Fibroblast of lung (primary cell): ENCODE results near the gene PRDX5. TPM values are rescaled to one million over a fixed set of nuclear protein-coding genes. Genes with fewer than 3 reads are reported as not detected.
A peak's percentile ranks its signal among the peaks of the same experiment; 100 is the strongest.

Experiments used
- DNase-seq, 2 donors: peaks; one replicate each; pipeline versions ENCODE4 v3.0.0 to v3.0.0-alpha.2; 2010; ENCODE audit warnings: low read depth in 2 of 2
- H2AFZ ChIP-seq: 2 replicates; pipeline ENCODE4 v1.5.1; 2012; ENCODE audit warnings: low read length, control low read depth, inconsistent platforms
- H3K27ac ChIP-seq: 2 replicates; pipeline ENCODE4 v1.5.1; 2011; ENCODE audit warnings: low read length, control low read depth; ENCODE audit not compliant: insufficient read depth
- H3K27me3 ChIP-seq: 2 replicates; pipeline ENCODE4 v1.5.1; 2011; ENCODE audit warnings: mild to moderate bottlenecking, low read length; ENCODE audit not compliant: control insufficient read depth, insufficient read depth
- H3K36me3 ChIP-seq: 2 replicates; pipeline ENCODE4 v1.5.1; 2011; ENCODE audit warnings: low read length; ENCODE audit not compliant: control insufficient read depth, insufficient read depth
- H3K4me1 ChIP-seq: 2 replicates; pipeline ENCODE4 v1.5.1; 2011; ENCODE audit warnings: low read length; ENCODE audit not compliant: control insufficient read depth, insufficient read depth; ENCODE audit errors: extremely low read depth
- H3K4me2 ChIP-seq: 2 replicates; pipeline ENCODE4 v1.5.1; 2011; ENCODE audit warnings: low read length, control low read depth; ENCODE audit not compliant: insufficient read depth; ENCODE audit errors: extremely low read depth
- H3K4me3 ChIP-seq, 4 experiments: fragments of 200-600 bp in 1 of 4; sonication (generic) in 1 of 4; replicated peaks in 1 of 4; 2 replicates each; pipeline ENCODE4 v1.5.1; 2011 to 2016; ENCODE audit warnings: low read length in 4 of 4, low read depth in 3 of 4, mild to moderate bottlenecking in 3 of 4, control low read depth in 2 of 4, inconsistent platforms in 1 of 4, mixed read lengths in 1 of 4; ENCODE audit not compliant: insufficient read depth in 1 of 4; ENCODE audit errors: control extremely low read depth in 1 of 4
- H3K79me2 ChIP-seq: 2 replicates; pipeline ENCODE4 v1.5.1; 2012; ENCODE audit warnings: mild to moderate bottlenecking, low read length, inconsistent platforms; ENCODE audit not compliant: control insufficient read depth, insufficient read depth
- H3K9ac ChIP-seq: 2 replicates; pipeline ENCODE4 v1.5.1; 2011; ENCODE audit warnings: mild to moderate bottlenecking, low read length, control low read depth; ENCODE audit not compliant: insufficient read depth
- H3K9me3 ChIP-seq: 2 replicates; pipeline ENCODE4 v1.5.1; 2012; ENCODE audit warnings: low read depth, low read length; ENCODE audit not compliant: control insufficient read depth, insufficient read depth
- H4K20me1 ChIP-seq: 2 replicates; pipeline ENCODE4 v1.5.1; 2011; ENCODE audit warnings: low read length; ENCODE audit not compliant: control insufficient read depth, insufficient read depth; ENCODE audit errors: extremely low read depth
- EZH2 ChIP-seq: IDR thresholded peaks from 2 replicates; pipeline ENCODE4 v1.5.1; 2012; ENCODE audit warnings: low read length, control low read depth, mild to moderate bottlenecking; ENCODE audit errors: missing control alignments
- polyA plus RNA-seq, 2 donors: library from polyadenylated mRNA; depleted of rRNA in 1 of 2; stranded (reverse) in 1 of 2; unstranded in 1 of 2; fragments of >200 nt; gene quantifications; 2 replicates each; pipeline ENCODE4 v1.2.1, GENCODE V29; 2011 to 2012; ENCODE audit warnings: missing spikeins in 1 of 2
- total RNA-seq: library from RNA; depleted of rRNA; stranded (reverse); fragments of >200 nt; gene quantifications from 2 replicates; pipeline ENCODE4 v1.2.1, GENCODE V29; 2014
- TF ChIP-seq, protein P1 (sequence below), 2 donors: IDR thresholded peaks in 1 of 2; conservative IDR thresholded peaks in 1 of 2; 1 replicate in 1 of 2; 2 replicates in 1 of 2; pipeline ENCODE4 v1.5.1; 2011 to 2012; ENCODE audit warnings: low read length in 2 of 2, control low read depth in 1 of 2, inconsistent platforms in 1 of 2, low read depth in 1 of 2, mild to moderate bottlenecking in 1 of 2

The PRDX5 gene
- total and polyA plus RNA-seq, 2 donors (not counting 1 experiment from before 2014, with no cell fraction given): 319 to 431 TPM

DNA sequence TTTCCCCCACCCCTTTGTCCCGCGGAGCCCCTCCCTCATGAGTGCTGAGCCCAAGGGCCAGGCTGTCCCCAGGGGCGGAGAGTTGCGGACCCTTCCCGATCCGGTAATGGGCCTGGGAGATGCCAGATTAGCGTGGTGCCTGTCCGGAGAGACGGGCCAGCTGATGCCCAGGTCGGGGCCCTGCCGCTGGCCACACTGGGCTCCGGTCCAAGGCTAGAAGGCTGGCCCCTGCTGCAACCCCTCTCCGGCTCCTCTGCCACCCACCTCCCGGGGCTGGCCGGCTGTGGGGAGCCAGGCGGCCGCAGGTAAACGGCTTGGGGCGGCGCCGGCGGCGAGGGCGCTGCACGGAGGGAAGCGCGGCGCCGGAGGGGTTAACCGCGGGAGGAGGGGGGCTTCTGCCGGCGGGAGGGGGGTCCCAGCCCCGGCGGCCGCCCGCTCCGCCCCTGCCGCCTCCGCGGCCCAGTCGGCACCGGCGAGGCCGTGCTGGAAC, 26.6 kb upstream of the PRDX5 start, which contains the start of gene KCNK4:
Gene KCNK4 (plus strand): TSS at position 41 of the 490 bp plus-strand sequence. CDS start 1,717 bp downstream, outside the sequence.
- H3K36me3 ChIP-seq: no peaks in the 10 kb centered on the region
- no peak for TF ChIP-seq EZH2
- TF ChIP-seq, protein P1, sequence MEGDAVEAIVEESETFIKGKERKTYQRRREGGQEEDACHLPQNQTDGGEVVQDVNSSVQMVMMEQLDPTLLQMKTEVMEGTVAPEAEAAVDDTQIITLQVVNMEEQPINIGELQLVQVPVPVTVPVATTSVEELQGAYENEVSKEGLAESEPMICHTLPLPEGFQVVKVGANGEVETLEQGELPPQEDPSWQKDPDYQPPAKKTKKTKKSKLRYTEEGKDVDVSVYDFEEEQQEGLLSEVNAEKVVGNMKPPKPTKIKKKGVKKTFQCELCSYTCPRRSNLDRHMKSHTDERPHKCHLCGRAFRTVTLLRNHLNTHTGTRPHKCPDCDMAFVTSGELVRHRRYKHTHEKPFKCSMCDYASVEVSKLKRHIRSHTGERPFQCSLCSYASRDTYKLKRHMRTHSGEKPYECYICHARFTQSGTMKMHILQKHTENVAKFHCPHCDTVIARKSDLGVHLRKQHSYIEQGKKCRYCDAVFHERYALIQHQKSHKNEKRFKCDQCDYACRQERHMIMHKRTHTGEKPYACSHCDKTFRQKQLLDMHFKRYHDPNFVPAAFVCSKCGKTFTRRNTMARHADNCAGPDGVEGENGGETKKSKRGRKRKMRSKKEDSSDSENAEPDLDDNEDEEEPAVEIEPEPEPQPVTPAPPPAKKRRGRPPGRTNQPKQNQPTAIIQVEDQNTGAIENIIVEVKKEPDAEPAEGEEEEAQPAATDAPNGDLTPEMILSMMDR (conservative IDR thresholded peaks at IDR 0.05 in 1 of 2, IDR thresholded peaks at IDR 0.05 in 1 of 2; ENCODE audit: low read depth in 1 of 2, low read length in 2 of 2): no peak
- no peaks in the 10 kb centered on the region for H4K20me1 ChIP-seq
- H3K27ac ChIP-seq: no peak within 1 kb of the TSS
- H3K4me3 ChIP-seq: peak within 1 kb of the TSS in 1 of 4 experiments; percentile 30
- no peak within 1 kb of the TSS for H2AFZ ChIP-seq
- DNase-seq: no peak
- H3K79me2 ChIP-seq: no peaks in the 10 kb centered on the region
- H3K4me2 ChIP-seq: peak within 1 kb of the TSS; percentile 51
- peaks cover 45% of the 10 kb centered on the region for H3K27me3 ChIP-seq
- no peaks in the 10 kb centered on the region for H3K9me3 ChIP-seq
- H3K4me1 ChIP-seq: peaks cover 2% of the 10 kb centered on the region
- H3K9ac ChIP-seq: no peak within 1 kb of the TSS

- H3K36me3 ChIP-seq: no peaks in the 10 kb centered on the region
- TF ChIP-seq, protein P1 (conservative IDR thresholded peaks at IDR 0.05 in 1 of 2, IDR thresholded peaks at IDR 0.05 in 1 of 2; ENCODE audit: low read depth in 1 of 2, low read length in 2 of 2): no peak
- TF ChIP-seq EZH2: peak; percentile 89
- H3K79me2 ChIP-seq: no peaks in the 10 kb centered on the region
- peak overlapping the region; percentile 51 for H3K4me2 ChIP-seq
- no peak for DNase-seq
- no peak overlapping the region for H3K9ac ChIP-seq
- H3K27me3 ChIP-seq: peaks cover 50% of the 10 kb centered on the region
- H3K4me1 ChIP-seq: no peaks in the 10 kb centered on the region
- H4K20me1 ChIP-seq: no peaks in the 10 kb centered on the region
- peak overlapping the region in 1 of 4 experiments; percentile 30 for H3K4me3 ChIP-seq
- H2AFZ ChIP-seq: no peak overlapping the region
- no peaks in the 10 kb centered on the region for H3K9me3 ChIP-seq
- H3K27ac ChIP-seq: no peak overlapping the region
Observed at GRCh38 chr11:64291752-64292459, 26.0 kb upstream of the PRDX5 start.

- Histone ChIP-seq H3K27me3 (peaks cover 58% of the 10 kb centered on the region), H3K9me3 (no peaks in the 10 kb centered on the region), H4K20me1 (no peaks in the 10 kb centered on the region), H3K79me2 (no peaks in the 10 kb centered on the region), H3K4me1 (no peaks in the 10 kb centered on the region), H3K4me3 (peak overlapping the region in 1 of 4 experiments; percentile 30), H3K4me2 (peak overlapping the region; percentile 51), H3K36me3 (no peaks in the 10 kb centered on the region), H3K27ac (no peak overlapping the region), H2AFZ (no peak overlapping the region), H3K9ac (no peak overlapping the region)
- TF ChIP-seq, protein P1 (conservative IDR thresholded peaks at IDR 0.05 in 1 of 2, IDR thresholded peaks at IDR 0.05 in 1 of 2; ENCODE audit: low read depth in 1 of 2, low read length in 2 of 2): no peak
- peak; percentile 45 for TF ChIP-seq EZH2
- no peak for DNase-seq
Observed at GRCh38 chr11:64292460-64293254, 25.3 kb upstream of the PRDX5 start.
